ENCODE data around the gene CMTM2.
"Not testable (repeated sequence)": the region's sequence is repeated elsewhere in the genome, so short reads cannot be mapped to it uniquely, and the experiment has no call there.

The CMTM2 gene

GRCh38 chr16:66610111-66610820, 31.0 kb downstream of the CMTM2 start:
- DNase-seq, result no peak

GRCh38 chr16:66611911-66612310, 32.6 kb downstream of the CMTM2 start:
- not testable (repeated sequence) for DNase-seq

GRCh38 chr16:66612422-66612821, 33.2 kb downstream of the CMTM2 start:
- DNase-seq, result no peak

GRCh38 chr16:66614161-66614802, 35.0 kb downstream of the CMTM2 start:
- DNase-seq, result no peak

- no peak for DNase-seq
These were observed 36.9 kb downstream of the CMTM2 start for GRCh38 chr16:66616169-66616568.

- DNase-seq, result no peak
These were observed 37.3 kb downstream of the CMTM2 start for GRCh38 chr16:66616592-66616991.

GRCh38 chr16:66617010-66617434, 37.8 kb downstream of the CMTM2 start:
- no peak for DNase-seq

- no peak for DNase-seq
These were observed 38.5 kb downstream of the CMTM2 start for GRCh38 chr16:66617728-66618127.

- DNase-seq, result no peak
These were observed 39.5 kb downstream of the CMTM2 start for GRCh38 chr16:66618588-66619375.

- no peak for DNase-seq
These were observed 40.5 kb downstream of the CMTM2 start for GRCh38 chr16:66619534-66620428.

GRCh38 chr16:66620429-66620795, 41.1 kb downstream of the CMTM2 start:
- DNase-seq, result no peak

- no peak for DNase-seq
These were observed 42.7 kb downstream of the CMTM2 start for GRCh38 chr16:66621973-66622372.

GRCh38 chr16:66622863-66623262, 43.6 kb downstream of the CMTM2 start:
- no peak for DNase-seq

GRCh38 chr16:66623755-66624154, 44.5 kb downstream of the CMTM2 start:
- no peak for DNase-seq

- not testable (repeated sequence) for DNase-seq
These were observed 48.5 kb downstream of the CMTM2 start for GRCh38 chr16:66627611-66628378.

GRCh38 chr16:66629856-66630255, 50.6 kb downstream of the CMTM2 start:
- no peak for DNase-seq

- not testable (repeated sequence) for DNase-seq
These were observed 51.4 kb downstream of the CMTM2 start for GRCh38 chr16:66630561-66631260.

- not testable (repeated sequence) for DNase-seq
These were observed 52.3 kb downstream of the CMTM2 start for GRCh38 chr16:66631558-66631957.

GRCh38 chr16:66634527-66635196, 55.4 kb downstream of the CMTM2 start:
- DNase-seq, result no peak

GRCh38 chr16:66635406-66635805, 56.1 kb downstream of the CMTM2 start:
- DNase-seq, result no peak

GRCh38 chr16:66636199-66636598, 56.9 kb downstream of the CMTM2 start:
- no peak for DNase-seq

Data from NCI-H2029 (cell line).